Measurements from ENCODE around the gene GRAMD1B. TPM values are rescaled to one million over a fixed set of nuclear protein-coding genes. Genes with fewer than 3 reads are reported as not detected.
A peak's percentile ranks its signal among the peaks of the same experiment; 100 is the strongest.

Gene GRAMD1B
- total RNA-seq, 1 donor from 2014 or later, result 0.26 TPM

DNA sequence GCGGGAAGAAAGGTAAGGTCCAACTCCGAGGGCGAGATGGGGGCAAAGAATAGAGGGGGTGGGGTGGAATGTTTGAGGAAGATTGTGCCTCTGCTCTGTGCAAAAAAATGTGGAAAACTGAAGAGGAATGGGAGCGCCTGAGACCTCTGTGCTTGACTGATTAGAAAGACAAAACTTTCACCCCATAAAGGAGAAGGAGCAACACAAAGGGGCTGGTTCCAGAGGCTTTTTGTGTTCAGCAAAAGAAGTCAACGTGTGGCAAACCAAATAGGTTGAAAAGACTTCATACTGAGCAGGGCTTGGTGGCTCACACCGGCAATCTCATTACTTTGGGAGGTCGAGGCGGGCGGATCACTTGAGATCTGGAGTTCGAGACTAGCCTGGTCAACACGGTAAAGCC is 50.8 kb downstream of the GRAMD1B start:
- no peak for DNase-seq (ENCODE audit: low read depth)
- no peaks in the 10 kb centered on the region for H3K27me3 ChIP-seq (ENCODE audit: control insufficient read depth, insufficient read depth, low read length)
- TF ChIP-seq, protein P1, sequence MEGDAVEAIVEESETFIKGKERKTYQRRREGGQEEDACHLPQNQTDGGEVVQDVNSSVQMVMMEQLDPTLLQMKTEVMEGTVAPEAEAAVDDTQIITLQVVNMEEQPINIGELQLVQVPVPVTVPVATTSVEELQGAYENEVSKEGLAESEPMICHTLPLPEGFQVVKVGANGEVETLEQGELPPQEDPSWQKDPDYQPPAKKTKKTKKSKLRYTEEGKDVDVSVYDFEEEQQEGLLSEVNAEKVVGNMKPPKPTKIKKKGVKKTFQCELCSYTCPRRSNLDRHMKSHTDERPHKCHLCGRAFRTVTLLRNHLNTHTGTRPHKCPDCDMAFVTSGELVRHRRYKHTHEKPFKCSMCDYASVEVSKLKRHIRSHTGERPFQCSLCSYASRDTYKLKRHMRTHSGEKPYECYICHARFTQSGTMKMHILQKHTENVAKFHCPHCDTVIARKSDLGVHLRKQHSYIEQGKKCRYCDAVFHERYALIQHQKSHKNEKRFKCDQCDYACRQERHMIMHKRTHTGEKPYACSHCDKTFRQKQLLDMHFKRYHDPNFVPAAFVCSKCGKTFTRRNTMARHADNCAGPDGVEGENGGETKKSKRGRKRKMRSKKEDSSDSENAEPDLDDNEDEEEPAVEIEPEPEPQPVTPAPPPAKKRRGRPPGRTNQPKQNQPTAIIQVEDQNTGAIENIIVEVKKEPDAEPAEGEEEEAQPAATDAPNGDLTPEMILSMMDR (IDR thresholded peaks at IDR 0.05; ENCODE audit: insufficient read depth, low read length, severe bottlenecking), result no peak
- no peak overlapping the region for H3K4me3 ChIP-seq (ENCODE audit: low read depth, low read length)
- FAIRE-seq, result no peak
- no peaks in the 10 kb centered on the region for H3K36me3 ChIP-seq (ENCODE audit: control insufficient read depth, insufficient read depth, low read length)

DNA sequence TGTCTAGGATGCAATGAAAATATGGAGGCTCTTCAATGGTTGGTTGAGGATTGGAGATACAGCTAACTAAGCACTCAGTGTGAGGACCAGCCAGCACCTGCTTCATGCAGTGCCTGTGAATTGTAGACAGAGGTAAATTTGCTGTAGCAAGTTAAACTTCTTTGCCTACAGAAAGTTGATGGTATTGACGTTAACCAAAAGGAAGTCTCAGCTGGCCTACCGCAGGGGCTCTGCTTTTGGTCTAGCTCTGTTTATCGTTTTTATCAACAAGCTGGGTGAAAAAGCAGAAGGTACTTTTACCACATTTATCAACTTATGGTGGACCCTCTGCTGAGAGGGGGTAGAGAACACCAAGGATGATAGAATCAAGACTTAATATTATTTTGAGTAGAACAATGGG is 51.6 kb downstream of the GRAMD1B start:
- DNase-seq (ENCODE audit: low read depth), result no peak
- FAIRE-seq, result no peak
- Histone ChIP-seq H3K36me3 (ENCODE audit: control insufficient read depth, insufficient read depth, low read length) (no peaks in the 10 kb centered on the region), H3K4me3 (ENCODE audit: low read depth, low read length) (no peak overlapping the region), H3K27me3 (ENCODE audit: control insufficient read depth, insufficient read depth, low read length) (no peaks in the 10 kb centered on the region)
- TF ChIP-seq, protein P1 (IDR thresholded peaks at IDR 0.05; ENCODE audit: insufficient read depth, low read length, severe bottlenecking), result no peak

DNA sequence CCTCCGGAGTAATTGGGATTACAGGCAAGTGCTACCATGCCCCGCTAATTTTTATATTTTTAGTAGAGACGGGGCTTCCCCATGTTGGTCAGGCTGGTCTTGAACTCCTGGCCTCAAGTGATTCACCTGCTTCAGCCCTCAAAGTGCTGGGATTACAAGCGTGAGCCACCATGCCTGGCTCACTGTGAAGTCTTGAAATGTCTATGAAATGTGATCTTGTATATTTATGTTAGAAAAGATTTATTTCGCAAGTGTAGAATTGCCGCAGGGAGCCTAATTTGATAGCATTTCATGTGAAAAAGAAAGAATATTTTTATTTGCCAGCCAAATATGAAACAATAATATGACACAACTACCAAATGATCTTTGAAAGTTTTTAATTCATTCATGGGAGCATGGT is 52.1 kb downstream of the GRAMD1B start:
- Histone ChIP-seq H3K4me3 (ENCODE audit: low read depth, low read length) (no peak overlapping the region), H3K36me3 (ENCODE audit: control insufficient read depth, insufficient read depth, low read length) (no peaks in the 10 kb centered on the region), H3K27me3 (ENCODE audit: control insufficient read depth, insufficient read depth, low read length) (no peaks in the 10 kb centered on the region)
- DNase-seq (ENCODE audit: low read depth) (no peak), FAIRE-seq (no peak)
- TF ChIP-seq, protein P1 (IDR thresholded peaks at IDR 0.05; ENCODE audit: insufficient read depth, low read length, severe bottlenecking), result no peak

DNA sequence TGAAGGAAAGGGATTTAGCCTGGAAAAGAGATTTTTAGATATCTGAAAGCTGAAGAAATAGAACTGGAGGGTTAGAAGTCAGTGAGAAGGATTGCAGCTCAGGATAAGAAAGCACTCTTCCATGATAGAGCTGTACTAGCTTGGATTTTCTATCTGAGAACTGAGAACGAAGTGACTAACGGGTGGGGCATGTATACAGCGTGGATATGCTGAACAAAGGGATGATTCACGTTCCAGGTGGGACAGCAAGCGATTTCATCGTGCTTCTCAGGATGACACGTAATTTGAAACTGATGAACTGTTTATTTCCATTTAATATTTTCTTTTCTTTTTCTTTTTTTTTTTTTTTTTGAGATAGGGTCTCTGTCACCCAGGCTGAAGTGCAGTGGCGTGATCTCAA is 53.0 kb downstream of the GRAMD1B start:
- H3K36me3 ChIP-seq (ENCODE audit: control insufficient read depth, insufficient read depth, low read length), result no peaks in the 10 kb centered on the region
- DNase-seq (ENCODE audit: low read depth) (peak; percentile 95), FAIRE-seq (peak; percentile 70)
- TF ChIP-seq, protein P1 (IDR thresholded peaks at IDR 0.05; ENCODE audit: insufficient read depth, low read length, severe bottlenecking), result no peak
- H3K4me3 ChIP-seq (ENCODE audit: low read depth, low read length), result no peak overlapping the region
- no peaks in the 10 kb centered on the region for H3K27me3 ChIP-seq (ENCODE audit: control insufficient read depth, insufficient read depth, low read length)

DNA sequence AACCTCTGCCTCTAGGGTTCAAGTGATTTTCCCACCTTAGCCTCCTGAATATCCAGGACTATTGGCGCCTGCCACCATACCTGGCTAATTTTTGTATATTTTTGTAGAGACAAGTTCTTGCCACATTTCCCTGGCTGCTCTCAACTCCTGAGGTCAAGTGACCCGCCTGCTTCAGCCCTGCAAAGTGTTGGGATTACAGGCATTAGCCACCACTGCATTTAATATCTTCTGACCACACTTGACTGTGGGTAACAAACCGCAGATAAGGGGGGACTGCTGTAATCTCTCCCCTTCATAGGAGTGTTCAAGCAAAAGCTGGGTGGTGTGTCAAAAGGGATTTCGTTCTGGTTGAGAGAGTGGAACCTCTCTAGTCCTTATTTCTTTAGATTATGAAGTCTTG is 53.4 kb downstream of the GRAMD1B start:
- TF ChIP-seq, protein P1 (IDR thresholded peaks at IDR 0.05; ENCODE audit: insufficient read depth, low read length, severe bottlenecking), result no peak
- Histone ChIP-seq H3K36me3 (ENCODE audit: control insufficient read depth, insufficient read depth, low read length) (no peaks in the 10 kb centered on the region), H3K4me3 (ENCODE audit: low read depth, low read length) (no peak overlapping the region), H3K27me3 (ENCODE audit: control insufficient read depth, insufficient read depth, low read length) (no peaks in the 10 kb centered on the region)
- no peak for FAIRE-seq
- peak; percentile 15 for DNase-seq (ENCODE audit: low read depth)

DNA sequence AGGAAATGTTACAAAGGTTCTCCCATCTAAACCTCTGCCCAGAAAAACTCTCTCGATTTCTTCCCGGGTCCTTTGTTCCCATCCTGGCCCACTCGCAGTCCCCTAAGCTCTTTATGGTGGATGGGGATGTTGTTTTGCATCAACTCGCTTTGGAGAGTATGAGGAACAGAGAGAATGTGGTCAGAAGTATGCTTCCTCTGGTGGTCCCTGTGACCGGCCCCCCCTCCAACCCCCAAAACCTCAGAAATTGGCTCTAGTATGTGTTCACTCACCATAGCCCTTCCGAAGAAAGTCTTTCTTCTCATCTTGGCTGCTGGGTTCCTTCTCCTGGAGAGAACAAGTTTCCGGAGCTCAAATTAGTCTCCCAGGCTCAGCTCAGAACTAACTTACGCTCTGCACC is 54.4 kb downstream of the GRAMD1B start:
- no peak for DNase-seq (ENCODE audit: low read depth)
- no peak for FAIRE-seq
- H3K4me3 ChIP-seq (ENCODE audit: low read depth, low read length), result no peak overlapping the region
- TF ChIP-seq, protein P1 (IDR thresholded peaks at IDR 0.05; ENCODE audit: insufficient read depth, low read length, severe bottlenecking), result no peak
- no peaks in the 10 kb centered on the region for H3K36me3 ChIP-seq (ENCODE audit: control insufficient read depth, insufficient read depth, low read length)
- H3K27me3 ChIP-seq (ENCODE audit: control insufficient read depth, insufficient read depth, low read length), result no peaks in the 10 kb centered on the region

Data from bronchial epithelial cell (primary cell).